HepG2 (cell line): ENCODE measurements around the gene MYBPC2. TPM values are rescaled to one million over a fixed set of nuclear protein-coding genes. Genes with fewer than 3 reads are reported as not detected.

Source experiments
- ZNF776 ChIP-seq: sonication (generic); formaldehyde crosslinking; IDR thresholded peaks from 2 replicates; pipeline ENCODE4 v1.4.0; 2020; ENCODE audit warnings: mild to moderate bottlenecking, missing genetic modification reagents
- polyA plus RNA-seq, 8 experiments: library from polyadenylated mRNA; depleted of rRNA in 3 of 8; stranded (reverse) in 7 of 8; unstranded in 1 of 8; fragments of >200 nt; fragmentation: Illumina TruSeq in 4 of 8; extraction: Trizol in 4 of 8; gene quantifications; 2 replicates each; pipeline versions ENCODE4 v1.2.1 to v1.2.3, GENCODE V29; 2011 to 2016; ENCODE audit warnings: low read depth in 4 of 8, missing spikeins in 1 of 8, mixed read lengths in 1 of 8; ENCODE audit not compliant: insufficient read depth in 1 of 8
- total RNA-seq, 5 experiments: library from RNA; depleted of rRNA; stranded (reverse); fragments of >200 nt; fragmentation: Illumina TruSeq; extraction: Trizol; gene quantifications; 2 replicates each; pipeline ENCODE4 v1.2.3, GENCODE V29; 2016; ENCODE audit warnings: low read depth in 1 of 5

Gene MYBPC2
- total and polyA plus RNA-seq, 2 of the 13 experiments (the other 11 are each of a cell fraction or from before 2014, with no cell fraction given), result not detected

DNA sequence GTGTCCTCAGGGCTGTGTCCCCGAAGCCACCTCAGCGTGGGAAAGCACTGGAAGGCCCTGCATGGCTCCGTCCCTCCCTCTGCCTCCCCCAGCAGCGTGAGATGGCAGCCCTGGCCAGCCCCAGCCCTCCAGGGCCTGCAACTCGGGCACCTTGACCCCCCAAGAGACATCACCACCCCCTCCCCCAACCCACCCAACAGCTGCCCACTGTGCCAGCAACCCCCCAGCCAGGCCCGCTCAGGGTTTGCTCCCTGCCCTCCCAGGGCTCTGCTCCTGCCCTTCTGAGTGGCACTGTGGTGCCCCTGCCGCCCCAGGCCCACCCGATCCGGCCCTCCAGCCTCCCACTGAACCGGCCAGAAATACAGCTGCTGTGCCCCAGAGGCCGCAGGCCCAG lies 82.5 kb downstream of the MYBPC2 start (continued):
- no peak for TF ChIP-seq ZNF776 (CRISPR knock-in tag)
- TF ChIP-seq, all 625 proteins: peak for 0

Other genes with a start within 250 kb of the MYBPC2 start
- 5.5 and 6.4 TPM in 2 replicates for gene MYH14, start 229.3 kb upstream of the MYBPC2 start, total RNA-seq (2016; rRNA removed; fragmentation: Illumina TruSeq; extraction: Trizol)
- gene MYH14, start 229.3 kb upstream of the MYBPC2 start, polyA plus RNA-seq (2011; rRNA removed), result 5.8 and 8.0 TPM in 2 replicates
- 0.24 and 0.29 TPM in 2 replicates for gene KCNC3, start 103.5 kb upstream of the MYBPC2 start, total RNA-seq (2016; rRNA removed; fragmentation: Illumina TruSeq; extraction: Trizol)
- gene KCNC3, start 103.5 kb upstream of the MYBPC2 start, polyA plus RNA-seq (2011; rRNA removed), result 1.6 and 1.7 TPM in 2 replicates
- not detected in 2 replicates for gene NAPSA, start 67.3 kb upstream of the MYBPC2 start, total RNA-seq (2016; rRNA removed; fragmentation: Illumina TruSeq; extraction: Trizol)
- not detected in 2 replicates for gene NAPSA, start 67.3 kb upstream of the MYBPC2 start, polyA plus RNA-seq (2011; rRNA removed)
- gene NR1H2, start 56.4 kb upstream of the MYBPC2 start, total RNA-seq (2016; rRNA removed; fragmentation: Illumina TruSeq; extraction: Trizol), result 11.7 and 13.5 TPM in 2 replicates
- 10.3 and 15.9 TPM in 2 replicates for gene NR1H2, start 56.4 kb upstream of the MYBPC2 start, polyA plus RNA-seq (2011; rRNA removed)
- gene POLD1, start 48.5 kb upstream of the MYBPC2 start, total RNA-seq (2016; rRNA removed; fragmentation: Illumina TruSeq; extraction: Trizol), result 39.5 and 54.0 TPM in 2 replicates
- gene POLD1, start 48.5 kb upstream of the MYBPC2 start, polyA plus RNA-seq (2011; rRNA removed), result 17.4 and 18.6 TPM in 2 replicates
- 0.04 TPM in 1 of 2 replicates, not detected in the other for gene SPIB, start 14.0 kb upstream of the MYBPC2 start, total RNA-seq (2016; rRNA removed; fragmentation: Illumina TruSeq; extraction: Trizol)
- 0.04 TPM in 1 of 2 replicates, not detected in the other for gene SPIB, start 14.0 kb upstream of the MYBPC2 start, polyA plus RNA-seq (2011; rRNA removed)
- not detected in 2 replicates for gene EMC10, start 43.6 kb downstream of the MYBPC2 start, total RNA-seq (2016; rRNA removed; fragmentation: Illumina TruSeq; extraction: Trizol)
- not detected in 2 replicates for gene EMC10, start 43.6 kb downstream of the MYBPC2 start, polyA plus RNA-seq (2011; rRNA removed)
- gene GARIN5A, start 44.0 kb downstream of the MYBPC2 start, total RNA-seq (2016; rRNA removed; fragmentation: Illumina TruSeq; extraction: Trizol), result not detected in 2 replicates
- not detected in 2 replicates for gene GARIN5A, start 44.0 kb downstream of the MYBPC2 start, polyA plus RNA-seq (2011; rRNA removed)
- 2.0 and 2.3 TPM in 2 replicates for gene JOSD2, start 78.3 kb downstream of the MYBPC2 start, total RNA-seq (2016; rRNA removed; fragmentation: Illumina TruSeq; extraction: Trizol)
- 4.1 and 5.2 TPM in 2 replicates for gene JOSD2, start 78.3 kb downstream of the MYBPC2 start, polyA plus RNA-seq (2011; rRNA removed)
- gene ASPDH, start 81.0 kb downstream of the MYBPC2 start, total RNA-seq (2016; rRNA removed; fragmentation: Illumina TruSeq; extraction: Trizol), result 1.1 and 2.2 TPM in 2 replicates
- 3.3 and 4.0 TPM in 2 replicates for gene ASPDH, start 81.0 kb downstream of the MYBPC2 start, polyA plus RNA-seq (2011; rRNA removed)
- gene LRRC4B, start 135.5 kb downstream of the MYBPC2 start, total RNA-seq (2016; rRNA removed; fragmentation: Illumina TruSeq; extraction: Trizol), result not detected in 2 replicates
- not detected in 2 replicates for gene LRRC4B, start 135.5 kb downstream of the MYBPC2 start, polyA plus RNA-seq (2011; rRNA removed)
- gene SYT3, start 207.0 kb downstream of the MYBPC2 start, total RNA-seq (2016; rRNA removed; fragmentation: Illumina TruSeq; extraction: Trizol), result not detected in 2 replicates
- gene SYT3, start 207.0 kb downstream of the MYBPC2 start, polyA plus RNA-seq (2011; rRNA removed), result not detected in 2 replicates
- not detected in 2 replicates for gene C19orf81, start 216.6 kb downstream of the MYBPC2 start, total RNA-seq (2016; rRNA removed; fragmentation: Illumina TruSeq; extraction: Trizol)
- gene C19orf81, start 216.6 kb downstream of the MYBPC2 start, polyA plus RNA-seq (2011; rRNA removed), result not detected in 2 replicates